ENCODE data around the gene MKRN2.

Gene MKRN2

DNA sequence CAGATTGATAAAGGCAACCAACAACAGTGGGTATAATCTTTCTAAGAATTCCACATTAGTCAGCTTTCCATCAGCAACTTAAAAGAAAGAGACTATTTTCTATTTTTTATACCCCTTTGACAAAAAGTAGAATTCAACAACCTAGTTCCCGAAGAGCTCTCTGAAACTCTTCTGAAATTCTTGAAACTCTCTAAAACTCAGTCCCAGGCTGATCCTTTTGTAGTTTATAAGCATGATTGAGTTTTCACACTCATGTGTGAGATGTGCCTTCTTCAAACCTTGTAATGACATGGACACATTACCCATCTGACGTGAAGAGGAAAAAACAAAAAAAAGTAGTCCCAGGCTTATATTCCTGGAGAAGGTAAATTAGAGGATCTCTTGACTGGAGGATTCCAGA is 75.6 kb downstream of the MKRN2 start:
- no peak overlapping the region for H3K27ac ChIP-seq
- TF ChIP-seq, protein P1, sequence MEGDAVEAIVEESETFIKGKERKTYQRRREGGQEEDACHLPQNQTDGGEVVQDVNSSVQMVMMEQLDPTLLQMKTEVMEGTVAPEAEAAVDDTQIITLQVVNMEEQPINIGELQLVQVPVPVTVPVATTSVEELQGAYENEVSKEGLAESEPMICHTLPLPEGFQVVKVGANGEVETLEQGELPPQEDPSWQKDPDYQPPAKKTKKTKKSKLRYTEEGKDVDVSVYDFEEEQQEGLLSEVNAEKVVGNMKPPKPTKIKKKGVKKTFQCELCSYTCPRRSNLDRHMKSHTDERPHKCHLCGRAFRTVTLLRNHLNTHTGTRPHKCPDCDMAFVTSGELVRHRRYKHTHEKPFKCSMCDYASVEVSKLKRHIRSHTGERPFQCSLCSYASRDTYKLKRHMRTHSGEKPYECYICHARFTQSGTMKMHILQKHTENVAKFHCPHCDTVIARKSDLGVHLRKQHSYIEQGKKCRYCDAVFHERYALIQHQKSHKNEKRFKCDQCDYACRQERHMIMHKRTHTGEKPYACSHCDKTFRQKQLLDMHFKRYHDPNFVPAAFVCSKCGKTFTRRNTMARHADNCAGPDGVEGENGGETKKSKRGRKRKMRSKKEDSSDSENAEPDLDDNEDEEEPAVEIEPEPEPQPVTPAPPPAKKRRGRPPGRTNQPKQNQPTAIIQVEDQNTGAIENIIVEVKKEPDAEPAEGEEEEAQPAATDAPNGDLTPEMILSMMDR (conservative IDR thresholded peaks at IDR 0.05): no peak
- no peak for TF ChIP-seq ZFX (IDR thresholded peaks at IDR 0.05)

DNA sequence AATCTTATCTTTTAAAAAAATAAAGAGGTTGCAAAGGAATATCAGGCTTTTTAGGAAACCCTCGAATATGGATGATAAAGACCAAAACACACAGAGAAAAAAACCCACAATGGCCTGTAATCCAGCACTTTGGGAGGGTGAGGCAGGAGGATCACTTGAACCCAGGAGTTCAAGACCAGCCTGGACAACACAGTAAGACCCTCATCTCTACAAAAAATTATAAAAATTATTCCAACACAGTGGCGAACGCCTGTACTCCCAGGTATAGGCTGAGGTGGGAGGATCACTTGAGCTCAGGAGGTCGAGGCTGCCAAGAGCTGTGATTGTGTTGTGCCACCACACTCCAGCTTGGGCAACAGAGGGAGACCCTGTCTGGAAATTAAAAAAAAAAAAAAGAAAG is 76.2 kb downstream of the MKRN2 start:
- no peak overlapping the region for H3K27ac ChIP-seq
- TF ChIP-seq, protein P1 (conservative IDR thresholded peaks at IDR 0.05): no peak
- TF ChIP-seq ZFX (IDR thresholded peaks at IDR 0.05): no peak
